ENCODE data around the gene REN.

DNA sequence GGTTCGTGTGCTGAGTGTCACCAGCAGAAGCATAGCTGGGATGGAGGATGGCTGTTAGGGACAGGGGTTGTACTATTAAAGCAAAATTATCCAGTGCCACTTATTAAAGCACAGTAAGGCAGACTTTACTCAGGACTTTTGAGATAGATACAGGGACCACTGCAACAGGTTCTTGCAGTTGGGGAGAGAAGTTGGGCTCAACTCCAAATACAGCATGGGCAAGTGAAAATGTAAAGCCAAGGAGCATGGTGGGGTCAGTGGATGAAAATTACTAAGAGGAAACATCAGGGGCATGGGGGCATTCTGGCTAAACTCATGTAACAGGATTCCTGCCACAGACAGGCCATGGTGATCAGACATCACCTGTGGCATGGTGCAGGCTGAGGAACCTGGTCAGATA is 15.0 kb upstream of the REN start:
- TF ChIP-seq, protein P1, sequence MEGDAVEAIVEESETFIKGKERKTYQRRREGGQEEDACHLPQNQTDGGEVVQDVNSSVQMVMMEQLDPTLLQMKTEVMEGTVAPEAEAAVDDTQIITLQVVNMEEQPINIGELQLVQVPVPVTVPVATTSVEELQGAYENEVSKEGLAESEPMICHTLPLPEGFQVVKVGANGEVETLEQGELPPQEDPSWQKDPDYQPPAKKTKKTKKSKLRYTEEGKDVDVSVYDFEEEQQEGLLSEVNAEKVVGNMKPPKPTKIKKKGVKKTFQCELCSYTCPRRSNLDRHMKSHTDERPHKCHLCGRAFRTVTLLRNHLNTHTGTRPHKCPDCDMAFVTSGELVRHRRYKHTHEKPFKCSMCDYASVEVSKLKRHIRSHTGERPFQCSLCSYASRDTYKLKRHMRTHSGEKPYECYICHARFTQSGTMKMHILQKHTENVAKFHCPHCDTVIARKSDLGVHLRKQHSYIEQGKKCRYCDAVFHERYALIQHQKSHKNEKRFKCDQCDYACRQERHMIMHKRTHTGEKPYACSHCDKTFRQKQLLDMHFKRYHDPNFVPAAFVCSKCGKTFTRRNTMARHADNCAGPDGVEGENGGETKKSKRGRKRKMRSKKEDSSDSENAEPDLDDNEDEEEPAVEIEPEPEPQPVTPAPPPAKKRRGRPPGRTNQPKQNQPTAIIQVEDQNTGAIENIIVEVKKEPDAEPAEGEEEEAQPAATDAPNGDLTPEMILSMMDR (IDR thresholded peaks at IDR 0.05; ENCODE audit: low read length): no peak
- TF ChIP-seq EZH2 (IDR thresholded peaks at IDR 0.05; ENCODE audit: borderline replicate concordance, low read length): no peak
